Activated T-cell treated with anti-CD3 and anti-CD28 coated beads, Interleukin-2, amount 50 U/mL, for 24 hours (primary cell): ENCODE data around the gene CREG1.
"Not testable (repeated sequence)": the region's sequence is repeated elsewhere in the genome, so short reads cannot be mapped to it uniquely, and the experiment has no call there.

Experiments used
- DNase-seq: peaks from one replicate; pipeline ENCODE4 v3.0.0-alpha.2; 2020
- H3K27ac Mint-ChIP-seq: 2 replicates; pipeline ENCODE4 v1.8.0; 2020; ENCODE audit warnings: mild to moderate bottlenecking, mixed read lengths
- H3K27me3 Mint-ChIP-seq: 2 replicates; pipeline ENCODE4 v1.8.0; 2020; ENCODE audit warnings: mixed read lengths
- H3K36me3 Mint-ChIP-seq: 2 replicates; pipeline ENCODE4 v1.8.0; 2020; ENCODE audit warnings: low read depth, mixed read lengths
- H3K4me1 Mint-ChIP-seq: 2 replicates; pipeline ENCODE4 v1.8.0; 2020; ENCODE audit warnings: low read depth, mixed read lengths
- H3K4me3 Mint-ChIP-seq: 2 replicates; pipeline ENCODE4 v1.8.0; 2020; ENCODE audit warnings: mild to moderate bottlenecking, moderate library complexity, mixed read lengths
- H3K9me3 Mint-ChIP-seq: 2 replicates; pipeline ENCODE4 v1.8.0; 2020; ENCODE audit warnings: mixed read lengths

CREG1 gene

GRCh38 chr1:167578939-167579521 is 25.5 kb upstream of the CREG1 start:
- H3K27ac Mint-ChIP-seq = no peak overlapping the region
- H3K27me3 Mint-ChIP-seq = peaks cover 3% of the 10 kb centered on the region
- no peaks in the 10 kb centered on the region for H3K36me3 Mint-ChIP-seq
- H3K9me3 Mint-ChIP-seq = no peaks in the 10 kb centered on the region
- no peaks in the 10 kb centered on the region for H3K4me1 Mint-ChIP-seq
- DNase-seq = no peak
- no peak overlapping the region for H3K4me3 Mint-ChIP-seq

GRCh38 chr1:167575649-167576048 is 22.1 kb upstream of the CREG1 start:
- Mint-ChIP-seq H3K4me3 (no peak overlapping the region), H3K27ac (no peak overlapping the region), H3K4me1 (no peaks in the 10 kb centered on the region), H3K27me3 (peaks cover 3% of the 10 kb centered on the region), H3K9me3 (no peaks in the 10 kb centered on the region), H3K36me3 (no peaks in the 10 kb centered on the region)
- DNase-seq = no peak

- no peak overlapping the region for H3K27ac Mint-ChIP-seq
- H3K4me1 Mint-ChIP-seq = no peaks in the 10 kb centered on the region
- no peak for DNase-seq
- no peaks in the 10 kb centered on the region for H3K9me3 Mint-ChIP-seq
- peaks cover 3% of the 10 kb centered on the region for H3K27me3 Mint-ChIP-seq
- H3K4me3 Mint-ChIP-seq = no peak overlapping the region
- H3K36me3 Mint-ChIP-seq = no peaks in the 10 kb centered on the region
Measured at GRCh38 chr1:167573035-167573434, 19.5 kb upstream of the CREG1 start.

GRCh38 chr1:167570712-167571111 is 17.1 kb upstream of the CREG1 start:
- not testable (repeated sequence) for H3K27ac Mint-ChIP-seq, H3K4me1 Mint-ChIP-seq, DNase-seq, H3K4me3 Mint-ChIP-seq, H3K36me3 Mint-ChIP-seq, H3K9me3 Mint-ChIP-seq, H3K27me3 Mint-ChIP-seq

DNA sequence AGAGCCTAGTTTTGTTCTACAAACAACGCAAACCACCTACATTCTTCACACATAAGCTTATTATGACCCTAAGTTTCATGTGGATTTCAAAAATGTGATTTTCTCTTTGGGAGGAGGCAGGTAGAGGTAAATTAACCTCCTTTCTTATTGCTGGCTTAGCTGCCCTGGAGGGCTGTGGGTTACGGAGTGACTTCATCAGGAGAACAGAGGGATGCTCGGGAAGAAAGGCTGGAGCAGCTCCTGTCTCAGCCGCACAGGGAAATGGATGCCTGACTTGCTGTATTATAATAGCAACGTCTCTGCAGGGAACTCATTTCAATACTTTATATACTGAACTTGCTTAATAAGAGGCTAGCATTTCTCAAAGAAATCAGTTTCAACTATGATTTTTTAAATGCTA is 14.1 kb upstream of the CREG1 start:
- no peaks in the 10 kb centered on the region for H3K9me3 Mint-ChIP-seq

GRCh38 chr1:167566766-167567165 is 13.2 kb upstream of the CREG1 start:
- Mint-ChIP-seq H3K9me3 (no peaks in the 10 kb centered on the region), H3K4me1 (no peaks in the 10 kb centered on the region)

More for the DNA sequence above, 14.1 kb upstream of the CREG1 start:
- Mint-ChIP-seq H3K27ac (no peak overlapping the region), H3K36me3 (no peaks in the 10 kb centered on the region), H3K4me1 (no peaks in the 10 kb centered on the region), H3K27me3 (no peaks in the 10 kb centered on the region), H3K4me3 (no peak overlapping the region)
- DNase-seq = no peak

DNA sequence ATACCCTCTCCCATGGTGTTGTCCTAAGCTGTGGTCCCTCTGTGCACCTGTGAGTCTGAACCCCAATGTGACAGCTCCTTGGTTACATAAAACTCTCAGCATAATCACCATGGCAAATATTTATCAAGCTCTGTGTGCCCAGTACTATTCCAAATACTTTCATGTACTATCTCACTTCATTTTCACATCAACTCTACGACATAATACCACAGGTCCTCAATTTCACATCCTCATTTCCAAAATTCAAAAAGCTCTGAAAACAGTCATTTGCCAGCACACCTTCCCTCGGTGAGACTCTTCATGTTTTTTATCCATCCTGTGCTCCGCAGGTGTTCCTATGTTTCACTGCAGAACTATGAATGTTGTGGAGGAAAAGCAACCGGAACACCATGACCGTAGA is 12.4 kb upstream of the CREG1 start:
- Mint-ChIP-seq H3K4me3 (no peak overlapping the region), H3K4me1 (no peaks in the 10 kb centered on the region), H3K36me3 (no peaks in the 10 kb centered on the region), H3K27ac (no peak overlapping the region), H3K27me3 (no peaks in the 10 kb centered on the region), H3K9me3 (no peaks in the 10 kb centered on the region)
- no peak for DNase-seq

More at GRCh38 chr1:167566766-167567165, 13.2 kb upstream of the CREG1 start:
- DNase-seq = no peak
- no peak overlapping the region for H3K27ac Mint-ChIP-seq
- no peaks in the 10 kb centered on the region for H3K27me3 Mint-ChIP-seq
- H3K4me3 Mint-ChIP-seq = no peak overlapping the region
- no peaks in the 10 kb centered on the region for H3K36me3 Mint-ChIP-seq

GRCh38 chr1:167564612-167565270 is 11.2 kb upstream of the CREG1 start:
- no peak for DNase-seq
- Mint-ChIP-seq H3K36me3 (no peaks in the 10 kb centered on the region), H3K27me3 (no peaks in the 10 kb centered on the region), H3K27ac (no peak overlapping the region), H3K4me1 (no peaks in the 10 kb centered on the region), H3K9me3 (no peaks in the 10 kb centered on the region), H3K4me3 (no peak overlapping the region)

- DNase-seq = no peak
- no peak overlapping the region for H3K4me3 Mint-ChIP-seq
- no peaks in the 10 kb centered on the region for H3K4me1 Mint-ChIP-seq
- no peaks in the 10 kb centered on the region for H3K9me3 Mint-ChIP-seq
- H3K36me3 Mint-ChIP-seq = no peaks in the 10 kb centered on the region
- H3K27ac Mint-ChIP-seq = no peak overlapping the region
- no peaks in the 10 kb centered on the region for H3K27me3 Mint-ChIP-seq
Measured at GRCh38 chr1:167563579-167564246, 10.2 kb upstream of the CREG1 start.

DNA sequence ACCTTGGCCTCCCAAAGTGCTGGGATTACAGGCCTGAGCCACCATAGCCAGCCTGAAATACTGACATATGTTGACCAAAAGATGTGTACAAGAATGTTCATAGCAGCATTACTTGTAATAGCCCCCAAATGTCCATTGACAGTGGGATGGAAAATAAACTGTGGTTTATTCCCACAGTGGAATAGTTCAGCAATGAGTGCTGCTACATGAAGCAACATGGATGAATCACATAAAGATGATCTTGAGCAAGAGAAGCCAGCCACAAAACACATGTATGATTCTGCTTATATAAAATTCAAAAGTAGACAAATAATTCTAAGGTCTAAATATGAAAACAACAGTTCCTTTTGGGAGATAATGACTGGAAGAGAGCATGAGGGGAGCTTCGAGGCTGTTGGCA is 9.1 kb upstream of the CREG1 start:
- no peaks in the 10 kb centered on the region for H3K9me3 Mint-ChIP-seq
- H3K27me3 Mint-ChIP-seq = no peaks in the 10 kb centered on the region
- no peak overlapping the region for H3K4me3 Mint-ChIP-seq
- no peaks in the 10 kb centered on the region for H3K36me3 Mint-ChIP-seq
- DNase-seq = no peak
- no peak overlapping the region for H3K27ac Mint-ChIP-seq
- no peaks in the 10 kb centered on the region for H3K4me1 Mint-ChIP-seq

DNA sequence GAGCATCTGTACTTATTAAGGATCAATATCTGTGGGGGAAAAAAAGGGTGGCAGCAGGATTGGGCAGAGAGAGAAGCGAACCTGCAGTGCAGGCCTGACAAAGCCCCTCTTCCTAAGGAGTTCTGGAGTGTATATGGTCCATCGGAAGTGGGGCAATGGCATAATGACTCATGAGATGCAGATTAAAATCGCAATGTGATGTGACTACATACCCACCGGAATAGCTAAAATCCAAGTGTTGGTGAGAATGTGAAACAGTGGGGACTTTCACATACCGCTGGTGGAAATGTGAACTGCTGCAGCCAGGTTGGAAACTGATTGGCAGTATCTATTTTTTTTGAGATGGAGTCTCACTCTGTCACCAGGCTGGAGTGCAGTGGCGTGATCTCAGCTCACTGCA is 8.2 kb upstream of the CREG1 start:
- Mint-ChIP-seq H3K27me3 (no peaks in the 10 kb centered on the region), H3K36me3 (no peaks in the 10 kb centered on the region), H3K4me3 (no peak overlapping the region), H3K4me1 (no peaks in the 10 kb centered on the region), H3K9me3 (no peaks in the 10 kb centered on the region), H3K27ac (no peak overlapping the region)
- no peak for DNase-seq

GRCh38 chr1:167555971-167556714 is 2.6 kb upstream of the CREG1 start:
- Mint-ChIP-seq H3K36me3 (no peaks in the 10 kb centered on the region), H3K9me3 (no peaks in the 10 kb centered on the region), H3K27me3 (no peaks in the 10 kb centered on the region), H3K27ac (no peak overlapping the region), H3K4me3 (no peak overlapping the region), H3K4me1 (peaks cover 25% of the 10 kb centered on the region)
- DNase-seq = peak; percentile 79

DNA sequence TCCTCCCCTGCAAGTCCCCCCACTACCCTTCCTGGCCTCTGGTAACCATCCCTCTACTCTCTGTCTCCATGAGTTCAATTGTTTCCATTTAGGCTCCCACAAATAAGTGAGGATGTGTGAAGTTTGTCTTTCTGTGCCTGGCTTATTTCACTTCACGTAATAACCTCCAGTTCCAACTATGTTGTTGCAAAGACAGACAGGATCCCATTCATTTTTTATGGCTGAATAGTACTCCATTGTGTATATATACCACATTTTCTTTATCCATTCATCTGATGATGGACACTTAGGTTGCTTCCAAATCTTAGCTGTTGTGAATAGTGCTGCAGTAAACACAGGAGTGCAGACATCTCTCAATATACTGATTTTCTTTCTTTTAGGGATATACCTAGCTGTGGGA is 1.5 kb upstream of the CREG1 start:
- H3K27me3 Mint-ChIP-seq, H3K4me3 Mint-ChIP-seq, DNase-seq, H3K27ac Mint-ChIP-seq, H3K9me3 Mint-ChIP-seq, H3K36me3 Mint-ChIP-seq: not testable (repeated sequence)
- peaks cover 33% of the 10 kb centered on the region for H3K4me1 Mint-ChIP-seq

DNA sequence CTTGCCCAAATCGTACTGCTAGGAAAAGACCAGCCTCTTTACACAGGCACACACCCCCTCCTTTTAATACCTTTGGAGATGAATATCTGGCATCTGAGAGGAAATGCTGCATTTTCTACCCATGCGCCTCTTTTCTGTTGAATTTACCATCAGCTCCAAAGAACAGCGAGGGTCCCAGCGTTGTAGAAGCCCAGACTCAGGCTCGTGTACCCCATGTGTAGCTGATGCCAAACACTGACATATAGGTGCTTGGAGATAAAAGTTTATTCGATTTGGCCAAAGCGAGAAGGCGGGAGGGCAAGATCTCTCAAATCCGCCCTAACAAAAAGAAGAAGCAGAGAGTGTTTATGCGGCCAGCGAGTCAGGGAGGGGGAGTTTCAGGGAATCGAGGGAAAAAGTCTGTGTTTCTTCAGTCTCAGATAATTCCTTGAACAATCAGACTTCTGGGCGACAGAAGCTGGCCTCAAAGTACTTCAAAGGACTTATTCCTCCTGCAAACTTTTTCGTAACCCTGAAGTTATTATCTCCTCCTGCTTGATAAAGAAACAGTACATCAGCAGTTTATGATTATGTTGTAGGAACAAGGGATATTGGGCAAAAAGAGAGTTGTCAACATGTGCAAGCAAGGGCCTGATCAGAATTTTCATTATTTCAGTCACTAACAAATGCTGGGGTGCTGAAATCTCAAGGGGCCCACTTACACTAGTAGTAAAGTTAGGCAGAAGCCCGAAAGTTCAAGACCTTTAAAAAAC is 642 bp upstream of the CREG1 start:
- H3K9me3 Mint-ChIP-seq = no peaks in the 10 kb centered on the region
- H3K4me1 Mint-ChIP-seq = peaks cover 33% of the 10 kb centered on the region
- peak overlapping the region; percentile 83 for H3K4me3 Mint-ChIP-seq
- peak overlapping the region; percentile 51 for H3K27ac Mint-ChIP-seq
- H3K36me3 Mint-ChIP-seq = no peaks in the 10 kb centered on the region
- DNase-seq = peak; percentile 42
- no peaks in the 10 kb centered on the region for H3K27me3 Mint-ChIP-seq
